K562 (cell line): ENCODE measurements around the gene PBX2. TPM values are rescaled to one million over a fixed set of nuclear protein-coding genes. Genes with fewer than 3 reads are reported as not detected.

Experiments used
- CHD2 ChIP-seq: IDR thresholded peaks from 2 replicates; pipeline ENCODE4 v1.6.1; 2011; ENCODE audit warnings: low read depth, low read length
- FOXJ3 ChIP-seq: sonication (generic); formaldehyde crosslinking; IDR thresholded peaks from 2 replicates; pipeline ENCODE4 v1.4.0; 2020; ENCODE audit warnings: mild to moderate bottlenecking, missing genetic modification reagents
- HBP1 ChIP-seq: fragments of 450-650 bp; formaldehyde crosslinking; IDR thresholded peaks from 2 replicates; pipeline ENCODE4 v1.4.0; 2022; ENCODE audit warnings: missing genetic modification characterization
- HNRNPK ChIP-seq: fragments of 200-400 bp; formaldehyde crosslinking; IDR thresholded peaks from one replicate; pipeline ENCODE4 v1.6.1; 2018; ENCODE audit warnings: mild to moderate bottlenecking, low read depth, low read length; ENCODE audit not compliant: poor library complexity, severe bottlenecking
- MXD1 ChIP-seq: fragments of 250-450 bp; sonication (Bioruptor Pico); IDR thresholded peaks from 2 replicates; pipeline ENCODE4 v1.8.0; 2021; ENCODE audit warnings: borderline replicate concordance, mild to moderate bottlenecking, moderate library complexity; ENCODE audit not compliant: poor library complexity, severe bottlenecking
- NFYB ChIP-seq: IDR thresholded peaks from 2 replicates; pipeline ENCODE4 v1.6.1; 2011; ENCODE audit warnings: mild to moderate bottlenecking, moderate library complexity; ENCODE audit not compliant: insufficient read length; ENCODE audit errors: extremely low read depth
- POLR2B ChIP-seq: fragments of 450-650 bp; IDR thresholded peaks from 2 replicates; pipeline ENCODE4 v1.6.1; 2018; ENCODE audit warnings: low read depth; ENCODE audit not compliant: partially characterized antibody
- PURB ChIP-seq: sonication (generic); formaldehyde crosslinking; IDR thresholded peaks from 2 replicates; pipeline ENCODE4 v1.9.0; 2021; ENCODE audit warnings: low read depth, mild to moderate bottlenecking, missing genetic modification reagents
- PYGO2 ChIP-seq: fragments of 450-650 bp; IDR thresholded peaks from 2 replicates; pipeline ENCODE4 v1.6.1; 2016; ENCODE audit warnings: mild to moderate bottlenecking, missing genetic modification characterization, moderate library complexity, missing compliant biosample characterization
- RBM34 ChIP-seq: fragments of 200-400 bp; formaldehyde crosslinking; IDR thresholded peaks from 2 replicates; pipeline ENCODE4 v1.6.1; 2018; ENCODE audit warnings: low read length, borderline replicate concordance; ENCODE audit not compliant: insufficient read depth
- TAF7 ChIP-seq: fragments of 450-650 bp; IDR thresholded peaks from 2 replicates; pipeline ENCODE4 v1.6.1; 2016; ENCODE audit warnings: missing genetic modification characterization, missing compliant biosample characterization
- ZBTB12 ChIP-seq: fragments of 250-450 bp; sonication (Bioruptor Pico); IDR thresholded peaks from 2 replicates; pipeline ENCODE4 v1.4.0; 2020
- ZBTB9 ChIP-seq: fragments of 450-650 bp; formaldehyde crosslinking; IDR thresholded peaks from 2 replicates; pipeline ENCODE4 v1.4.0; 2020; ENCODE audit warnings: mild to moderate bottlenecking, moderate library complexity
- ZNF12 ChIP-seq: sonication (generic); formaldehyde crosslinking; IDR thresholded peaks from 2 replicates; pipeline ENCODE4 v1.4.0; 2020; ENCODE audit warnings: mild to moderate bottlenecking, missing genetic modification reagents
- ZNF311 ChIP-seq: fragments of 250-450 bp; sonication (Bioruptor Pico); IDR thresholded peaks from 2 replicates; pipeline ENCODE4 v1.4.0; 2020; ENCODE audit warnings: mild to moderate bottlenecking, moderate library complexity
- ZNF592 ChIP-seq: fragments of 450-650 bp; IDR thresholded peaks from 2 replicates; pipeline ENCODE4 v1.6.1; 2017; ENCODE audit warnings: antibody characterized with exemption, mild to moderate bottlenecking
- ZNF785 ChIP-seq: fragments of 250-450 bp; sonication (Bioruptor Pico); IDR thresholded peaks from 2 replicates; pipeline ENCODE4 v1.4.0; 2020; ENCODE audit warnings: mild to moderate bottlenecking
- ZZZ3 ChIP-seq: fragments of 450-650 bp; IDR thresholded peaks from 2 replicates; pipeline ENCODE4 v1.6.1; 2016; ENCODE audit warnings: antibody characterized with exemption, mild to moderate bottlenecking, moderate library complexity
- polyA plus RNA-seq, 8 experiments: library from polyadenylated mRNA; depleted of rRNA in 4 of 8; stranded (reverse) in 5 of 8; unstranded in 3 of 8; fragments of >200 nt; fragmentation: Nextera tagmentation in 2 of 8; fragmentation: Illumina TruSeq in 1 of 8; extraction: Ambion mirVana in 2 of 8; extraction: Trizol in 1 of 8; gene quantifications; 2 replicates each; pipeline versions ENCODE4 v1.2.1 to v1.2.3, GENCODE V29; 2011 to 2014; ENCODE audit warnings: inconsistent platforms in 1 of 8, missing spikeins in 1 of 8
- total RNA-seq, 7 experiments: library from RNA; depleted of rRNA in 6 of 7; stranded (reverse); fragments of >200 nt in 6 of 7; fragmentation: Illumina TruSeq in 2 of 7; extraction: Trizol in 2 of 7; gene quantifications; 2 replicates each; pipeline versions ENCODE4 v1.2.1 to v1.2.3, GENCODE V29; 2011 to 2021; ENCODE audit warnings: low replicate concordance in 1 of 7

The PBX2 gene
- total and polyA plus RNA-seq, 9 of the 15 experiments (the other 6 are each of a cell fraction or from before 2014, with no cell fraction given), result 1.9 to 134 (median 62.5) TPM

DNA sequence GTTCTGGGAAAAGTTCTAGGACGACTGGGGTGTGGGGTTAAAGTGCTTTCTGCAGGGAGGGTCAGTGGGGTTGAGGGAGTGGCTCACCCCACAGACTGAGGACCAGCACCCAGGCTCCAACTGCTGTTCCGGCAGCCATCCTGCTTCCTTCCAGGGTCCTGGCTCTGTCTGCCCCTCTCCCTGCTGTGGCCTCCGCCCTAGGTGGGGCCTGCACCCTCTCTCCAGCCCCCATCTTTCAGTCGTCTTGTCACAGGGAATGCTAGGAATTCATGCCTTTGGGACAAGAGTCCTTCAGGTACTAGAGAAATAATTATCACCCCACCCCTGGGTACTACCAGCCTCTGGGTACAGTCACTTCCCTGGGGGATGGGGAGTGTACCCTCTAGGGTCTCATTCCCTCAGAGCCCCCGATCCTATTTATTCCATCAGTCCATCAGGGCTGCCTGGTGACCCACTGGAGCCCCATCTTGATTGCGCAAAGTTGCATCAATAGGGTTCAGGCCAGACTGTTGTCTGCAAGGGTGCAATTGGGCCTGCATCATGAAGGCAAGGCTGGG, 5.8 kb downstream of the PBX2 start, which contains the start of gene AGER (continued):
- TF ChIP-seq ZNF12 (CRISPR knock-in tag) (no peak), POLR2B (peak; percentile 70), PURB (CRISPR knock-in tag) (no peak), MXD1 (CRISPR knock-in tag) (peak; percentile 33), ZBTB12 (CRISPR knock-in tag) (no peak), TAF7 (tag) (no peak), NFYB (no peak), ZBTB9 (CRISPR knock-in tag) (no peak), ZZZ3 (no peak), ZNF592 (no peak; the same call in 1 of the 2 replicates), ZNF311 (CRISPR knock-in tag) (0 out of 2 replicates have a peak, but pooled peaks have one; percentile 18), ZNF785 (no peak), RBM34 (no peak), PYGO2 (tag) (no peak), CHD2 (no peak), FOXJ3 (CRISPR knock-in tag) (no peak), HBP1 (CRISPR knock-in tag) (no peak), HNRNPK (no peak)
